HG02885 (cell line): ENCODE measurements around the gene SLC44A1.
"Not testable (repeated sequence)": the region's sequence is repeated elsewhere in the genome, so short reads cannot be mapped to it uniquely, and the experiment has no call there.

Experiments used
- ATAC-seq: cut with Tn5 transposase; IDR thresholded peaks from one replicate; pipeline ENCODE4 v1.9.1; 2021; ENCODE audit warnings: mild to moderate bottlenecking; ENCODE audit not compliant: unreplicated experiment, poor library complexity

Gene SLC44A1

DNA sequence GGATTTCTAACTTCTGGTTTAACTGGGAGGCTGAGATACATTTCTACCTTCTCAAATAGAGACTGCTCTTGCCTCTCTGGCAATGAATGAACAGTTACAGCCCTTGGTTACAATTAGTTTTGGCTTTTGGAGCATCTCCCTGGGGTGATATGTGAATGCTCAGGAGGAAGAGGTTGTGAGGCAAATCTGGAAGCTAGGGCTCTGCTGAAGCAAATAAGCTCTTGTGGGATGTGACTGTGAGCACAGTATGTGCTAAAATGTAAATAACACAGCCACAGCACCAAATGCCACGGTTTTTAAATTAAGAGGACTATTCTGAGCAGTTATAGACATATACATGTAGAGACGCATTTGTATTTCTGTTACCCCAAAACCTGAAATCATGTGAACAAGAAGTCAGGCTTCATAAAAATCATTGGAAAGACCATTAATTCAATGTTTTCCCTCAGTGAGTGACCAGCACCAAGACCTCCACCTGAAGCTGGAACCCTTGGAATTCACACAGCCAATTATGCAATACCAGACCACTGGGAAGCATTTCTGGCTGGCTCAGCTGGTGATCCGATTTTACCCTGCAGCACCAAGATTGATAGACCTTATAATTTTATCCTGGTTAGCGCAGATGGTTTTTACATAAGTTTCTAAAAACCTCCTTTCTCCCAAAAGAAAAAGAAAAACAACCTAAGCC lies 3.0 kb upstream of the SLC44A1 start:
- ATAC-seq, result no peak

DNA sequence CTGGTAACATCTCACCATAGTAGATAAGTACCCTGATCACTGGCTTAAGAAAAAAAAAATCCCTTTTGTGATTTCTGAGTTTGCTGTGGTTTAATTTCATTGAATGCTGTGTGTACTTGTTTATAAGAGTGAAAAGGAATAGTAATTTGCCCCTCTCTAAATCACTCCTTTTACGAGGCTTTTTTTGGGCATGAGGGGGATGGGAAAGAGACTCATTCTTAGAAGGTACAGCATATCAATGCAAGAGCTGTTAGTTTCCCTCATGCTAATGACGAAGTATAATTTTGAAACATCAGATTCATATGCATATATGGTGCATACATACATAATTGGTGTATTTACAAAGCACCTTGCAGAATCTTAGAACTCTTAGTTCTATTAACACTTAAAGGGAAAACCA lies 2.4 kb upstream of the SLC44A1 start:
- no peak for ATAC-seq

DNA sequence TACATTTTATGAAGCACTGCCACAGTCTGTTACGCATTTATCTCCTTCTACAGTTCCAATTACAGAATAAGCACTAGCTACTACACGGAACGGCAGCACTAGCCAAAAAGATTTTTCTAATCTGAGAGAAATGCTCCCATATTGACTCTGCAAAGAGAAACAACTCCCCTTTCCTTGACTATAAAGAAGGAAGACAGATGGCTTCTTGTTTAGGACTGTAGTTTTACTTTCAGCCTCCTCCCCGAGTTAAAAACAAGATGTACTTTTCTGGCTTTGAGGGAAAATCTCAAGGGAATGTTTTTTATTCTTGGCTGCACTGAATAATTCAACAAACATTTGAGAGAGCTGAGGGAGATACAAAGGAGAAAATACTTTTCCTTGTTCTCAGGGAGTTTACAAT lies 1.9 kb upstream of the SLC44A1 start:
- no peak for ATAC-seq

DNA sequence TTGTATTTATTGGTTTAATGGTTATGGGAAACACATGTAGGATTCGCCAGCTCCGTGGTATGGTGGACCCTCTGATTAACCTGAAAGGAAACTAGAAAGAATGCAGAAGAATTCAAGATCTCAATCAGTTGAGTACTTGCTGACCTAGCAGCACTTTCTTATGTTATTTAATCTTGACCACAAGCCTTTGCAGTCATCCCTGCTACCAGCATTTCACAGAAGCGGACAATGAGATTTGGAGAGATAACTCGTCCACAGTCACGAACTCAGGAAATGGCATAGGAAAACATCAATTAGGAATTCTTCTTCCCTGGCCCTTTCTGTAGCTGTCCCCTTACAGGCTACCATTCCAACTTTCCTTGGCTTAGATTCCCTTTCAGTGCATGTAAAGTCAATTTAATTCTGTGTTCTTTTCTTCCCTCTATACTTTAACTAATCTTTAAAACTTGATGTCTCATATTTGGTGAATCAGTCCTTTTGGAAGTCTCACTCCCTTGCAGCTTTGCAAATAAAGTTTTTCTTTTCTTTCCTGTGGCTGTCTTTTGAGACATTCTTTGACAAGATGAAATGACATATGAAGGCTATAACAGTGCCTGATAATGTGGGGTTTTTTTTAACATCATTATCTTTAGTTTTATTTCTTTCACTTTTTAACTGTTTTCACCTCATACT lies 1.3 kb upstream of the SLC44A1 start:
- no peak for ATAC-seq

DNA sequence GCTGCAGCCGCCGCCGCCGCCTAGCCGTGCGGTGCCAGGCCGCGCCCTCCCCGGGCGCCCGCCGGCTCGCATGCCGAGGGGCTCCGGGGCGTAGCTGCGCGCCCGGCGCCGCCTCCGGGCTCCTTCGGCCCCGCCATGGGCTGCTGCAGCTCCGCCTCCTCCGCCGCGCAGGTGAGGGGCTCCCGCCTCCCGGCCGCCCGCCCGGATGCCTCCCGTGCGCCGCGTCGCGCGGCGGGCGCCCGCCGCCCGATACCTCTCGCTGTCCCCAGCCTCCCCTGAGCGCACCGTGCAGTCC lies 230 bp downstream of the SLC44A1 start:
- ATAC-seq, result peak; percentile 64

DNA sequence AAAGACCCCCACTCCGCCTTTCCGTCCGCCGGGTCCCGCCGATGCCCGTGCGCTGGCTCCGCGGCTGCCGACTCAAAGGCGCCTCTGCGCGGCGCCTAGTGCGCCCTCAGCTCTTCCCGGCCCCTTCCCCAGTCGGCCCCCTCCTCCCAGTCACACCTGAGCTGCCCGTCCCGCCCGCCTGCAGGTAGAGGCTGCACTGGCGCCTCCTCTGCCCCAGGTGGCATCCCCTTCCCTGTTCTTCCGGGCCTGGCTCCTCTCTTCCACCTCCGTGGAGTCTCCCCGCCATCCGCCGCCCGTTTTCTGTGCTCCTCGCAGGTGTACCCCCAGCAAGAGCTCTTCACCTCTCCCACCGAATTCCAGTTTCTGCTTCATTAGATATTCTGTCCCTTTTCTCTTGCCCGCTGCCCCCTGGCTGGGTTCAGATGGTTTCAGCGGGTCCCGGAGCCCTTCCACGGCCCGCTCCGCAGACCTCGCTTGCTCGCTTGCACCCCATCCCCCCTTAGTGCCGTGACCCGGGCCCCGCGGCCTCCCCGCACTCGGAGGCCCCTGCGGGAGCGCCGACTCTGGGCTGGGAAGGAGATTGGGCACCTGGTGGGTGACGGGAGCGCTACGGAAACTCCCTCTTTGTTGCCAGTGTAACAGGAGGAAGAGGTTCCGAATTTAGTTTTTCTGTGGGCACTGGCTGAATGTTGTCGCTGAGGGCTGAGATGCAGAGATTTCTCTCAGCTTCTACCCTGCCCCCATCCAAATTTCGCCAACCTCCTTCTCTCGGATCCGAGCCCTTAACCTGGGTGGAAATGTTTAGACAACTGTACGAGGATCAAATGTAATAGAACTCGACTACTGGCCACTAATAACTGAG lies 809 bp downstream of the SLC44A1 start:
- ATAC-seq, result peak; percentile 16

DNA sequence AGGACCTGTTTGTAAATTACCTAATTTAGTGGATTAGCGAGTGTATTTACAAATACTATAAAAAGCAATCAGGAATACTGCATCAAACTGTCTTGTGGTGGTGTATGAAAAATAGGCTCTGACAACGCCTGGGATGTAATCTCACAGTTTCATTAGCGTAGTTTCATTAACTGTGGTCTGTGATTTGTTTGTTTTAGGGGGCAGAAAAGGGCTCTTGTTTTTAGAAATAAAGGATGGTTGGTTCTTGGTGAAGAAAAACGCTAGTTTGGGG lies 1.4 kb downstream of the SLC44A1 start:
- ATAC-seq, result no peak

DNA sequence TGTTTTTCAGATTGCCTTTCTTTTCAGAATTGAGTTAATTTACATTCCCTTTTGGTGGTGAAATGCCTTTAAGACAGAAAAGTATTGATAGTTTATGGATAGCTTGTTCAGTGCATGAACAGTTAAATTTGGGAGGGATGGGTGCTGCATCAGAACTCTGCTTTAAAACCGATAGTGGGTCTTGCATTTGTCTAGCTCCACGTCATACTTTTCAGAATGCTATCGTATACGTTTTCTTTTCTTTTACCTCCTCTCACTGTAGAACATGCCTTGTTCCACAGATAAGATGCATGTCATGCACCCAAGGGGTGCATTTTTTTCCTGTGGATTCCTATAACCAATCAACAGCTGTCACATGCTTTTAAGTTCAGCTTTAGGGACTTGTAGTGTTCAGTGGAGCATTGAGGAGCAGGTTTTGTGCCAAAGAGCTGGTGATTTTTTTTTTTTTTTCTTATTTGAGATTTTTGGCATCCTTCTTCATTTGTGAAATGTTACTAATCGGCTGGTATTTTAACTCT lies 2.3 kb downstream of the SLC44A1 start:
- no peak for ATAC-seq

DNA sequence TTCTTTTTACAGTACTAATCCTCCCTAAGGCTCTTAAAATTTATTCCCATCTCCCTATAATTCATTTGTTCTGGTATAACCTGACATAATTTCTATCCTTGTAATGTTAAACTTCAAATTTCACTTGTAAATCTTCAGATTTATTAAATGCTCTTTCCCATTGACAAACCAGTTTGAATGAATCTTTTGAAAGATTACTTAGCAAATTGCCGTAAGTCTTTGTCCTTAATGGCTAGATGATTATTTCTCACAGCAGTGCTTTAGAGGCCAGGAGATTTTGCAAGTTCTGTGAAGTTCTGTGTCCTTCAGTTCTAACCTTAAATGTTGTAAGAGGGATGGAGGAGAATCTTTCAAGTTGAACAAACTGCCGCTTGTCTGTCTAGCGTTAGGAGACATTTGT lies 4.2 kb downstream of the SLC44A1 start:
- no peak for ATAC-seq

DNA sequence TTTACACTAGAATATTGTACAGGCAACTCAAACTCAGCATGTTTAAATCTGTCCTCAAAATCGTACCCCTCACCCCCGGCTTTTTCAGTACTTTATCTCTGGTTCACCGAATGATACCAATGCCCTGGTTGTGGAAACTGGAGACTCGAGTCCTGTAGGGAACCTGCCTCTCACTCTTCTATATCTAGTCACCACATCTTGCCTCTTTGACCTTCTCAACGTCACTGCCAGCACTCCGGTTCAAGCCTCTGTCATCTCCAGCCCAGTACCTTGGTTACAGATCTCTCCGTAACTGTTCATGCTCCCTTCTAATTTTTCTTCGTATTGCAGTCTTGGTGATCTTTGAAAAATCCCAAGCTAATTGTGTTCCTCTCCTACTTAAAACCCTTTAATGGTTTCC lies 6.7 kb downstream of the SLC44A1 start:
- ATAC-seq, result no peak

DNA sequence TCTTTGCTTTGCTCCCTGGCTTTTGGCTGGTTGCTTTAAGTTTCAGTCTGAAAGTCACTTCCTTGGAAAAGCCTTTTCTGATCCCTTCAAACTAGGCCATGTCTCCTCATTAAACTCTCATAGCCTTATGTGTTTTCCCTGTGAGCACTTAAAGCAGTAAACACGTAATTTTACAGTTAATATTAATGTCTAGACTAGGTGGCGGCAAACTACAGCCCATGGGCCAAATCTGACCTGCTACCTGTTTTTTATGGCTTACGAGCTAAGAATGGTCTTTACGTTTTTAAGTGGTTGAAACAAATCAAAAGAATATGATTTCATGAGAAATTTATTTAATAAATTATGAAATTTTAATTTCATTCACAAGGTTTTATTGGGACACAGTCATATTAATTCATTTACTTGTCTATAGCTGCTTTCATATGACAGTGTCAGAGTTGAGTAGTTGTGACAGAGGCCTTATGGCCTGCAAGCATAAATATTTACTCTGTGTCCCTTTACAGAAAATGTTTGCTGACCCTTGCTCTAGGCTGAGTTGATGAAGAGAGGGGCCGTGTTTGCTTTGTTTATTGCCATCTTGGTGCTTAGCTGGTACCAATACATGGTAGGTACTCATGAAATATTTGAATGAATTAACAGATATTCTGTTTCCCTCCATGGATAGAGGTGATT lies 7.4 kb downstream of the SLC44A1 start:
- ATAC-seq, result no peak

DNA sequence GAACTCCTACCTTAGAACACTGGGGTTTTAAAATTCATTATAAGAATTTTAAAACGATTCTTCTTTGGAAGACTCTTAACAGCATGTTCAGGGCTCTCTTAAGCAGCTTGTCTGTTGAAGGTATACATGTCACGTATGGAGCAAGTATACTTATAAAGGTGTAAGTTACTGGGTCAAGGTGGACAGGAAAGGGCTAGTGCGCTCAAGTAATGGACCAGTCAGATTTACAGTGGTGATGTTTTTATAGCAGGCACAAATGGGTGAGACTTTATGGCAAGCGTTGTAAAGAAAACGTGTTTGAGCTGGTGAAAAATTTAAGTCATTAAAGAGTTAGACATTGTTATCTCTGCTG lies 7.9 kb downstream of the SLC44A1 start:
- no peak for ATAC-seq

DNA sequence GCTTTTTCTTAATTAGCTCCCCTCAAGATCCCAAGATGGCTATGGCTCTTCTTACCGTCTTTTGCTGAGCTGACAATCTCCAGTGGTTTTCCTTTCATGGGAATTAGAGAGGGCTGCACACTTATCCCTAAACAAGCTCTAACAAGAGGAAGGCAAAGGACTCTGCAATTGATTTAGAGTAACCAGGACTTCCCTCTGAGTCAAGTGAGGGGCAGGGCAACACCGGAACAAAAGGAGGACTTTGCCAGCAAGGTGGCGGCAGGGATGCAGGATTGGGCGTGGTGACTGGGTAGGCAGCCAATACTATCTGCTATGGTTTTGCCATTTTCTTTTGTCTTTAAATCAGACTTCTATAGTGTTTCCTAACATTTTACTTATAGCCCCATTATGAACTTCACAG lies 9.8 kb downstream of the SLC44A1 start:
- no peak for ATAC-seq

DNA sequence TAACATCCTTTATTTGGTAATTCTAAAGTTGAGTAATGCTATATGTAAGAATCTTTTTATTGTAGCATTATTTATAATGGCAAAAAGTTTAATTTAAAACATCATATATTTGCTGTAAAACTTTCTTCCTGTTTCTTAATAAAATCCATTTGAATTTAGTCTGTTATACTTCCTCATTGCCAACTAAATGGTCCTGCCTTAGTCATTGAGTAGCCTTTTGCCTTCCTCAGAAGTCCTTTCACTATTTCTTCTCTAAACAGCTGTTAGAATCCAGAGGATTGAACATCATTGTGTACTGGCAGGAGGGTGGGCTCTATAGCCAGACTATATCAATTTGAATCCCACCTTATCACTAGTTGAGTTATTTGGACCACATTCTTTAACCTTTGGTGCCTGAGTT lies 11.0 kb downstream of the SLC44A1 start:
- no peak for ATAC-seq

DNA sequence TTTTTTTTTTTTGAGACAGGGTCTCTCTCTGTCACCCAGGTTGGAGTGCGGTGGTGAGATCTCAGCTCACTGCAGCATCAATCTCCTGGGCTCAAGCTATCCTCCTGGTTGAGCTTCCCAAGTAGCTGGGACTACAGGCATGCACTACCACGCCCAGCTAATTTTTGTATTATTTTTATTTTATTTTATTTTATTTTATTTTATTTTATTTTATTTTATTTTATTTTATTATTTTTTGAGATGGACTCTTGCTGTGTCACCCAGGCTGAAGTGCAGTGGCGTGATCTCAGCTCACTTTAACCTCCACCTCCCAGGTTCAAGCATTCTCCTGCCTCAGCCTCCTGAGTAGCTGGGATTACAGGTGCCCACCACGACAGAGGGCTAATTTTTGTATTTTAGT lies 12.1 kb downstream of the SLC44A1 start:
- not testable (repeated sequence) for ATAC-seq

DNA sequence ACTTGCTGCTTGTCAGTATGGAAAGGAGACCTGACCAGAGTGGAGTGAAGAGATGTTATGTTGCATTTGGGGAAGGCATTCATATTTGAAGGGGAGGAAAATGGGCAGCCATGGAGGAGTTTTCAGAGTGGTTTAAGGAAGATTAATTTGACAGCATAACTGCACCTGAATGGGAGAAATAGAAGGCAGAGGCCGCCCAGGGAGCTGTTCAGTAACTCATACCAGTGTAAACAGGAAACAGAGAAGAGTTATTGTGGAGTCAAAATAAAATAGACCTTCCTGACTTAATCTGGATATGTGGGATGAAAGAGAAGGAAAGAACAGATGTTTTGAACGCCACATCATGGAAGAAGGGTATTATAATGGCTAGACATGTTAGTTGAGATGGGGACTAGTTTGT lies 13.4 kb downstream of the SLC44A1 start:
- no peak for ATAC-seq

DNA sequence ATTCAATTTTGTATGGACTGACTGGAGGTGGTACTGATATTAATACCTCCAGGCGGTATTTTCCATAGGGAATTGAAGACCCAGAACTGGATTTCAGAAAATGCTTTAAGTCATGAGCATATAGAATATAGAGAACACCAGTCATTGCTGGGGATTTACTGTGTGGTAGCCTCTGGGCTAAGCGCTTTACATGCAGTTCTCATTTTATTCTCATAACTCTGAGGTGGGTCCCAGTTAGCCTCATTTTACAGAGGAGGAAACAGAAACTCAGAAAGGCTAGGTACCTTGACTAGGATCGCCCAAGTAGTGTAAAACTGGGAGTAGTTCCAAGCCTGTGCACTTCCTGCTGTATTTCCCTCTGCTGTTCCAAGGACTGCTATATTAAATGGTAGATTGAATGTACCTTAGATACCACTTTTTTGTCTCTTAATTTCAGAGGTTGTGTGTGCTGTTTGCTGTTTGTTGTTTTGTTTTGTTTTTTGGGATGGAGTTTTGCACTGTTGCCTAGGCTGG lies 13.8 kb downstream of the SLC44A1 start:
- no peak for ATAC-seq

DNA sequence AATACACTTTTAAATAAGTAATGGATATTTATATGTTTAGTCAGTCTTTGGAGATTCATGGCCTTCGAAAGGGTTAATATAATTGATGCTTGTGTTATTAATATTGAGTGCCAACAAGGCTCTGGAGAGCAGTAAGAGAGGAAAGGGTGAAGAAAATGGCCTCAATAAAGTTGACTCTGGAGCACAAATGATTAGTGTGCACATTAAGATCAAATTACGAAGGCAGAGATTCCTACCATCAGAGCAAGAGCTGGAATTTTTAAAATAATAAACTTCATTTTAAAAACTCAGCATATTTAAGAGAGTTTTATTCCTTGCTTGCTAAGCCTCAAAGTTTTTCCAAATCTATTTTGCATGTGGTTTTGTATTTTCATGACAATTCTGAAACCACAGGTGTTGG lies 14.8 kb downstream of the SLC44A1 start:
- peak; percentile 21 for ATAC-seq

DNA sequence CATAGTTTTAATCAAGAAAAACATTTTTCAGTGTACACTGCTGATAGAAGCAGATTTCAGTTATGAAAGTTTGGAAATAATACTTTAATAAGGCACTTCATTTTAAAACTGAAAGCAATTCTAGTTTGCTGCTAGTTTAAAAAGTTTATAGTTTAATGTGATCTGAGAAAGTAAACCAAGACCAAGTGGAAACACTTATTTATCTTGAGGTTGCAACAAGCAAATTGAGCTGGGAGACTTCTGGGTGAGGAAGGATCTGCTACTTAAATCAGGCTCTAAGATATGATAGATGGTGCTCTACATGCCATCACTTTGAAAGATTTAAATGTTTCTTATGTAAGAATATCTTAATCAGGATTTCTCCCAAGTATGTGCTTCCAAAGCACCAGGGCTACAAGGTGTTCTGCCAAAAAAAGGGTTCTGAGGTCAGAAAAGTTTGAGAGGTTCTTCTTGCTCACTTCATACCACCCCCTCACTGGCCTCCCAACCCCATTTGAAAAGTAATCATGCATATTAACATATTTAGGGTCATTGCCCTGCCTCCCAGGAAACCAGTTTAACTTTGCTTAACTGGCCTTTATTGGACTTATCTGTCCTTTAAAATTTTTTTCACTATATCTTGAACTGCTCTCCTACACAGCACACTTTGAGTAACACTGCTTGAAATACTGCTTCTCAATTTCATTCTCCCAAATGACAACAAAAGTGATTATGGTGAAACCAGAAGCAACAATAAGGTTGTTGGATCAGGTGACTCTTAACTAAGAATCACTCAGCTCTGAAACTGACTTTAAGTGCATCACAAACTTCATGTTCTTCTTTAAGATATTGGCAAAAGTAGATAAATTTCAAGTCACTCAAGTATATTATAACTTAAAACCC lies 15.5 kb downstream of the SLC44A1 start:
- ATAC-seq, result peak; percentile 35

DNA sequence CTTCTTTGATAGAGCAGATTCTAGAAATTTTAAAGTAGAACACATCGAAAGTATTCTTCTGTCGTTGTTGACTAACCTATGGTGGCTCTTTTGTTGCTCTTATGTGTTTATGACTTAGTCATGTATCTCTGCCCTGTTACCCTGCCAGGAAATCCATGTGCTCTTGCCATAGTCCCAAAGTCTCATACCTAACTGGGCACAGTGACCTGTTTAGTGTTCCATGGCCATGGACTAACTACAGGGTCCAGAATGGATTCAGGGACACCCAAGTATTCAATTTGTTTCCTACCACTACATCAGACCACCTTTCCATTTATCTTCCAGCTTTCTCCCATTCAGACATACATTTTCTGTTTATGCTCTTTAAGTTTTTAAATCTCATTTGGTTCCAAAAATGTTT lies 18.0 kb downstream of the SLC44A1 start:
- ATAC-seq, result no peak
